HG02852 (cell line): Measurements from ENCODE around the gene GARNL3.

Experiments
- ATAC-seq: cut with Tn5 transposase; IDR thresholded peaks from one replicate; pipeline ENCODE4 v1.9.1; 2021; ENCODE audit warnings: mild to moderate bottlenecking, moderate library complexity; ENCODE audit not compliant: unreplicated experiment

GARNL3 gene

GRCh38 chr9:127399736-127400269 is 135.2 kb downstream of the GARNL3 start:
- ATAC-seq, result no peak

DNA sequence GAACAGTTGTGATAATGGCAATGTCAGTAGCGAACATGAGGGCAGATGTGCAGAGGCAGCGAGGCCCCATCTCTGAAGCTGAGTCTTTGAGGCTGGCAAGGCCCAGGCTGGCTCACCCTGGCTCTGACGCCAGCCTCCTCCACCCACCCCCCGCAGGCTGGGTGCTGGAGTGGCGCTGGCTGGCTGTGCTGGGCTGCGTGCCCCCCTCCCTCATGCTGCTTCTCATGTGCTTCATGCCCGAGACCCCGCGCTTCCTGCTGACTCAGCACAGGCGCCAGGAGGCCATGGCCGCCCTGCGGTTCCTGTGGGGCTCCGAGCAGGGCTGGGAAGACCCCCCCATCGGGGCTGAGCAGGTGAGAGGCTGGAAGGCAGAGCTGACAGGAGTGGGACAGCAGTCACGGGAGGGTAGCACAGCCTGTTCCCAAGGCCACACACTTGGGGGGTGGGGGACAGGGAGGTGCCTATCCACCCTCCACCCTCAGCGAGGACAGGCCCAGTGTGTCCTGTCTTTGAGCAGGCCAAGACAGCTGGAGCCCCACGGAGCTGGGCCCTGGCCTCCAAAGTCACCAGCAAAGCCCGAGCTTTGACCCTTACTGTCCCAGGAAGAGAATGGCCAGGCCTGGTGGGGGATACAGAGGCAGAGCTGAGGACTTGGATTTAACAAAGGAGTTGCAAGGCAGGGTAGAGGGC is 138.0 kb downstream of the GARNL3 start:
- ATAC-seq, result no peak

- no peak for ATAC-seq
Observed at GRCh38 chr9:127403507-127404192, 139.1 kb downstream of the GARNL3 start.

DNA sequence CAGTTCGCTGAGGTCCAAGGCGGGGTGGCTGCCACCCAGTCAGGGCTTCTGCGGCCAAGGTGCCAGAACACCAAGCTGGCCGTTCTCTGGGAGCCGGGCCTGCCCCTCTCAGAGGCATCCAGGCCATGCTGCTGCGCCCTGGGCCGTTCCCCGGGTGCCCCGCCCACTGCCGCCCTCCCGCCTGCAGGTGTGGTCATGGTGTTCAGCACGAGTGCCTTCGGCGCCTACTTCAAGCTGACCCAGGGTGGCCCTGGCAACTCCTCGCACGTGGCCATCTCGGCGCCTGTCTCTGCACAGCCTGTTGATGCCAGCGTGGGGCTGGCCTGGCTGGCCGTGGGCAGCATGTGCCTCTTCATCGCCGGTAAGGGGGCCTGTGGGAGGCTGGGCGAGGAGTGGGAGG is 140.1 kb downstream of the GARNL3 start:
- no peak for ATAC-seq

GRCh38 chr9:127405344-127406125 is 141.0 kb downstream of the GARNL3 start:
- ATAC-seq, result no peak

GRCh38 chr9:127406799-127407491 is 142.4 kb downstream of the GARNL3 start:
- no peak for ATAC-seq

GRCh38 chr9:127407492-127407843 is 142.9 kb downstream of the GARNL3 start:
- no peak for ATAC-seq

GRCh38 chr9:127411122-127411521 is 146.5 kb downstream of the GARNL3 start:
- ATAC-seq, result no peak

DNA sequence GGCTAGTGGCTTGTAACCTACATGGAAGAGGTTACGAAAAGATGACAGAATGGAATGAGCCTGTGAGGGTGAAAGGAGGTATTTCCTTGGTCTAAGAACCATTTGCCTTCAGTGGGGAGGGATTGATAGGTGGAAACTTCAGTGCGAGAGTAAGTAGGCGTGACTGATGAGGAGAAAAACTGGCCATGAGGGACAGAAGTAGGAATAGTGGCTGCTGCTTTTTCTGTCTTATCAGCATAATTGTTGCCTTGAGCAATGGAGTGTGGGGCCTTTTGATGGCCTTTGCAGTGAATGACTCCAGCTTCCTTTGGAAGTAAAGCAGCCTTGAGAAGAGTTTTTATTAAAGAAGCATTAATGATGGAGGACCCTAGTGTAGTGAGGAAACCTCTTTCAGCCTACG is 150.6 kb downstream of the GARNL3 start:
- no peak for ATAC-seq

DNA sequence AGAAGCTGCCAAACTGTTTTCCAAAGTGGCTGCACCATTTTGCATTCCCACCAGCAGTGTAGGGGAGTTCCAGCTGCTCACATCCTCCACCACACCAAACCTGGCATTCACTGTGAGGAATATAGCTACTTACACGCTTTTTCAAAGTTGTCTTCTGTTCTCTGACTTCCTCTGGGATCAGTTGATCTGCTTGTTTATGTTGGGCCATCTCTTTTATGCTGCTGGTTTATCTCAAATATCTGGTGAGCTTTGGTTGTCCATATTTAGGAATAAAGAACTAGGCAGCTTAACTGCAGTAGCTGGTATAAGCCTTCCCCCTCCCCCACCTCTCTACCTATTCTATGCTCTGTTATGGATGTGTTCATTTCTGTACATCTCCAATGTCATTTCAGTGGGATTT is 151.1 kb downstream of the GARNL3 start:
- ATAC-seq, result no peak

DNA sequence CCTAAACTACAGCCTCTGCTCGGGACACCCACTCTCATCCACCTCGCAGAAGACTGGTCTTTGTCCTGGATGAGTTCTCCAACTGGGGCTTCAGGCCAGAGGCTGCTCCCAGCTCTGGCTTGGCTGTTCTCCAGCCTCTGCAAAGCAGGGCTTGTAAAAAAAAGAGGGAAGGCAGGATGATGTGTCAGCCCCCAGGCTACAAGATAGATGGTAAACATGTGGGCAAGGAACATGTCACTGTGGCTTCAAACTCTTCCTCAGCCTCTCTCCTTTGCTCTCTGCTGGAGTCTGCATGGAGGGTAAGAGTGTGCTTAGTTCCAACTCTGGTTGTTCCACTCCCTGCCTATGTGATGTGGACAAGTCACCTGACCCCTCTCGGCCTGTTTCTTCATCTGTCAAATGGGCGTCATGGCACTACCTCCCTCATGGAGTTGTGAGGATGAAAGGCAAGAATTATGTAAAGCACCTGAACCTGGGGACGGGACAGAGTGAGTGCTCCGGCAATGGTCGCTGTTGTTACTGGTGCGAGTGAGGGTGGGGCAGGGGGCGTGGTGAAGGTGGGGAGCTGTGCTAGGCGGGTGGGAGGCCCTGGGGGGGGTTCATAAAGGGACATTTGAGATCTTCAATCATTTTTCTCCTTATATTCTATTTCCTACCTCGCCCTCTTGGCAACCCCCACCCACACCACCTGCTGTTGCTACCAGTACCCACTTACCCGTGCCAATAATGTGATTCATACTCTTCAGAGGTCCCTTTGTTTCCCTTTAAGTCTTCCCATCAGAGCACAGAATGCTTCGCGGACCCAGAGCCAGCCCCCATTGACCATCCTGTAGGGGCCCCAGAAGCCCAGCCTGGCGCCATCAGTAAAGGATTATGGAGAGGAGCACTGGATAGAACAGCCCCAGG is 152.8 kb downstream of the GARNL3 start:
- no peak for ATAC-seq

DNA sequence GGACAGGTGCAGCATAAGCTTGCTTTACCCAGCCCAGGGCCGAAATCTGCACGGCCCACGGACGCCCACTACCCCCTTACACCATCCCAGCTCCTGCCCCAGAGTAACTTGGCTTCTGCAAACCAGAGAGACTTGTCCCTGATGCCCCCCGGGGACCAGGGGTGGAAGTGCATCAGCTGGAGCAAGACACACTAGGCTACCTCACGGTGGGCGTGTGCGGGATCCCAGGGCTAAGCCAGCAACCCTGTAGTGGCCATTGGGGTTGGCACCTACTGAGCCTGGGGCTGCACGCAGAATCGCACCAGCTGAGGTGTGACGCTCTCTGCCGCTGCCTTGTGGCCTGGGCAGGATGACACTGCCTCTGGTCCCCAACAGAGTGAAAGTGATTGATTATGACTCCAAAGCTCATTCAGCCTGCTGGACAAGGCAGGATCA is 153.5 kb downstream of the GARNL3 start:
- no peak for ATAC-seq

DNA sequence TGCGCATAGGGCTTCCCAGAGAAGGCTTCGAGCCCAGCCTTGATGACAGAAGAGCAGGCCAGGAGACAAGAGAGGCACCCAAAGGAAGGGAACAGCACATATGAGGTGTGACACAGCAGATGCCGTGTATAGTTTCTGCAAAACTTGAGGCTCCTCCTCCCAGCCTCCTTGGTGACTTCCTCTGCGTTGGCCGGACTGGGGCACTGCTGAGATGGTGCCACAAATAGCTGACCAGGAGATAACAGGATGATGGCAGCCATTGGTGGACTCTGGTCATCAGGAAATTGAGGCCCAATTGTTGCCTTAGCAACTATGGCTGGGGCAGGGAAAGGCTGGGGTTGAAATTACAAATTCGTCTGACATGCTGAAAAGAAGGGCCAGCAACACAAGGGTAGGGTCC is 154.8 kb downstream of the GARNL3 start:
- no peak for ATAC-seq

GRCh38 chr9:127421057-127421456 is 156.5 kb downstream of the GARNL3 start:
- no peak for ATAC-seq

GRCh38 chr9:127422133-127422782 is 157.7 kb downstream of the GARNL3 start:
- ATAC-seq, result no peak

DNA sequence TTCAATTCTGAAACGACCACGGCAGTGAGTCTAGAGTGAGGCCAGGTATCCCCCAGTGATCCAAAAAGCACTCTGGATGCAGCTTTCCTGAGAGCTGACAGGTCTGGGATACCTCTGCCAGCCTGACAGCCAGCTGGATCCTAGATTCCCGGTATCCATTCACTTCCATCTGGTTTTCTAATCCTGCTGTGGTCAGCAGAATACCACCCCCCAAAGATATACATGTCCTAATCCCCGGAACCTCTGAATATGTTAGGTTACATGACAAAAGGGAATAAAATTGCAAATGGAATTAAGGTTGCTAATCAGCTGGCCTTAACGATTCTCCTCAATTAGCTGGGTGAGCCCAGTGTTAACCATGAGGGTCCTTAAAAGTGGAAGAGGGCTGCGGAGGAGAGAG is 158.2 kb downstream of the GARNL3 start:
- no peak for ATAC-seq

DNA sequence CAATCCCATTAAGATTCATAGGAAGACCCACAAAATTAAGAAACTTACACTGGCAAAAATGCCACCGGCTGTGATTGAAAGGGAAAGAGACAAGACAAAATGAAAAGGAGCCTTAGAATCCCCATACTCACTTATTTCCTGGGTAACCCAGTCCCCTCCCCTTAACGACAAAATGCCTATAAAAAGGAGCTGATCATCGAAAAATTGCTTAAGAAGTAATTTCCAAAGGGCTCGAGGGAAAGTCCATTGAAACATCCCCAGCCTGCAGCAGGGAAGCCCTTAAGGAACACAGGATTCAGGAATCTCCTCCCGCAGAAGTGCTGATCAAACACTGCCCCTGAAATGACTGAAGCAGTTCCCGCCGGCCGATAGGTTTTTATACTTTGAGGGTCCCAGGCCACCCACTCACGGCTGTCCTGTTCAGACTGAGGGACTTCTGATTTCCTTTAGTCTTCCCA is 158.9 kb downstream of the GARNL3 start:
- ATAC-seq, result no peak

GRCh38 chr9:127423934-127424675 is 159.5 kb downstream of the GARNL3 start, which contains the start of gene ZNF79:
Gene ZNF79, plus strand, starts transcription at chr9:127424382. Its CDS starts 406 bp downstream, at chr9:127424788.
- peak; percentile 85 for ATAC-seq

- peak; percentile 6 for ATAC-seq
Observed at GRCh38 chr9:127424676-127424999, 160.1 kb downstream of the GARNL3 start.
